Fibroblast of villous mesenchyme (primary cell): ENCODE measurements around the gene SLC35F6. TPM values are rescaled to one million over a fixed set of nuclear protein-coding genes. Genes with fewer than 3 reads are reported as not detected.
A peak's percentile ranks its signal among the peaks of the same experiment; 100 is the strongest.

Experiments
- DNase-seq: peaks from one replicate; pipeline ENCODE4 v3.0.0-alpha.2; 2010; ENCODE audit warnings: low read depth
- H3K4me3 ChIP-seq: 2 replicates; pipeline ENCODE4 v1.5.1; 2011; ENCODE audit warnings: low read depth, mild to moderate bottlenecking, low read length
- total RNA-seq: library from RNA; depleted of rRNA; stranded (reverse); fragments of >200 nt; gene quantifications from 2 replicates; pipeline ENCODE4 v1.2.3, GENCODE V29; 2012
- TF ChIP-seq, protein P1 (sequence below): IDR thresholded peaks from 2 replicates; pipeline ENCODE4 v1.5.1; 2012; ENCODE audit warnings: low read depth, mild to moderate bottlenecking, low read length; ENCODE audit not compliant: insufficient read depth

The SLC35F6 gene
- total RNA-seq, 1 donor: 87.2 TPM

GRCh38 chr2:26731714-26732113 lies 32.4 kb upstream of the SLC35F6 start:
- no peak overlapping the region for H3K4me3 ChIP-seq
- DNase-seq: no peak
- TF ChIP-seq, protein P1, sequence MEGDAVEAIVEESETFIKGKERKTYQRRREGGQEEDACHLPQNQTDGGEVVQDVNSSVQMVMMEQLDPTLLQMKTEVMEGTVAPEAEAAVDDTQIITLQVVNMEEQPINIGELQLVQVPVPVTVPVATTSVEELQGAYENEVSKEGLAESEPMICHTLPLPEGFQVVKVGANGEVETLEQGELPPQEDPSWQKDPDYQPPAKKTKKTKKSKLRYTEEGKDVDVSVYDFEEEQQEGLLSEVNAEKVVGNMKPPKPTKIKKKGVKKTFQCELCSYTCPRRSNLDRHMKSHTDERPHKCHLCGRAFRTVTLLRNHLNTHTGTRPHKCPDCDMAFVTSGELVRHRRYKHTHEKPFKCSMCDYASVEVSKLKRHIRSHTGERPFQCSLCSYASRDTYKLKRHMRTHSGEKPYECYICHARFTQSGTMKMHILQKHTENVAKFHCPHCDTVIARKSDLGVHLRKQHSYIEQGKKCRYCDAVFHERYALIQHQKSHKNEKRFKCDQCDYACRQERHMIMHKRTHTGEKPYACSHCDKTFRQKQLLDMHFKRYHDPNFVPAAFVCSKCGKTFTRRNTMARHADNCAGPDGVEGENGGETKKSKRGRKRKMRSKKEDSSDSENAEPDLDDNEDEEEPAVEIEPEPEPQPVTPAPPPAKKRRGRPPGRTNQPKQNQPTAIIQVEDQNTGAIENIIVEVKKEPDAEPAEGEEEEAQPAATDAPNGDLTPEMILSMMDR: no peak

DNA sequence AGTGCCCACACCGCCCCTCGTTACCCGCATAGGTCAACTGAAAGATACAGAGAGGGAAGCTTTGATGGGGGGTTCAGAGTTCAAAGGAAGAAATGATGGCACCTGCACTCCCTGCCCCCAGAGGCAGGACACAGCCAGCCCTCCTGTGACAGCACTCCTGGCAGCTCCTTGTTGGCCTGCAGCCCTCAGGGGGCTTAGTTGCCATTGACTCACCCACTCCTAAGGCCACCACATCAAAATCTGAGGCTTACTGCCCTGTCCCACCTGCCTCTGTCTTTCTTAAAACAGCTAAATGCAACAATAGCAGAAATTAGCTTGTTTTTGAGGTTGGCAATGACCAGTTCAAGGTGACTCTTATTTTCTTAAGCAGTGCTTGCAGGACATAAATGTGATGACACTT lies 31.6 kb upstream of the SLC35F6 start:
- TF ChIP-seq, protein P1: no peak
- no peak for DNase-seq
- H3K4me3 ChIP-seq: no peak overlapping the region

DNA sequence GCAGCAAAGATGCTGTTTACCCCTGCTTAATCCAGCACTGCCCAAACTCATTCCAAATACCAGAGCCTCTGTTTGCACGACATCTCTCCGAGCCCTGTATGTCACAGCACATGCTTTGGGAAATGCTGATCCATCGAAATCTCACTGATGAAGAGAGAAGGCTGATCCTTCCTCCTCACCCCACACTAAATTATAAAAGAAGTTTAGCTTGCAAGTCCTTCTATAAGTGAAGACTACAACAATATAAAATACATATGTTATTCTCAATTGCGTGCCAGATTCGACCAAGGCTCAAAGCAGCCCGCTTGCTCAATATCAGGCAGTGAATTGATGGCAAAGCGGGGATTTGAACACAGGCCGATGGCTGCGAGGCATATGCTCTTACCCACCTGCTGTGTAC lies 30.7 kb upstream of the SLC35F6 start:
- DNase-seq: no peak
- H3K4me3 ChIP-seq: no peak overlapping the region
- TF ChIP-seq, protein P1: no peak

- TF ChIP-seq, protein P1: no peak
- peak; percentile 96 for DNase-seq
- H3K4me3 ChIP-seq: no peak overlapping the region
Measured at GRCh38 chr2:26735097-26735496, 29.0 kb upstream of the SLC35F6 start.

DNA sequence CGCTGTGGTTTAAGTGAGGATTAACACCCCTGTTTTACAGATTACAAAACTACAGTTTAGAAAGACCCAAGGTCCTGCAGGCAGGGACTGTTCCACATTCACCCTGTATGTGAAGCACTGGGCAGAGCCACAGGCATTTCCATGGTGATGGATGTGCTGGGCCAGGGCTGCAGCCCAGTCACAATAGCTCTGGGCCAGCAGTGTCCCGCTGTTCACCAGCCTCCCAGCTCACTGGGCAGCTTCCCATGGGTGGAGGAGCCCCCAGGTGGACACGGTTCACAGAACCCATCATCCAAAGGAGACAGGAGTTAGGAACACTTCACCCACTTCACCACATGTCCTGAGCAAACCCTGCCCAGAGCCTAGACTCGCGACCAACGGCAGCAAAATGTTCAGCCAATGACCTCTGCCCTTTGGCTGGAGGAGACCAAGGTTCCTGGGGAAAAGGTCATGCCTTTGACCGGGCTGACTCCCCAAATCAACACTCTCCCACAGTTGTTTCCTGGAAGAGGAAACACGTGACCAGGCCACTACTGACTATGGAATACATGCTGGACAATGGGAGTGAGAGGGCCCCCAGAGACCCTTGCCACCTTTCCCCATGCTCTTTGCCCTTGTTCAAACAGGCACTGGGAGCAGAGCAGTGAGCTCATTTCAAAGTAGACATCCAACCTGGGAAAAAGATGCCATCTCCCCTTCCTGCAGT lies 28.0 kb upstream of the SLC35F6 start:
- no peak for DNase-seq
- H3K4me3 ChIP-seq: no peak overlapping the region
- TF ChIP-seq, protein P1: no peak

GRCh38 chr2:26737221-26737620 lies 26.9 kb upstream of the SLC35F6 start:
- TF ChIP-seq, protein P1: no peak
- no peak for DNase-seq
- no peak overlapping the region for H3K4me3 ChIP-seq

GRCh38 chr2:26738481-26738880 lies 25.6 kb upstream of the SLC35F6 start:
- no peak for DNase-seq
- H3K4me3 ChIP-seq: no peak overlapping the region
- TF ChIP-seq, protein P1: no peak
